ENCODE data around the gene CD1C. TPM values are rescaled to one million over a fixed set of nuclear protein-coding genes. Genes with fewer than 3 reads are reported as not detected.

Gene CD1C
- total and polyA plus RNA-seq, 2 donors, result 0.70 to 2.9 TPM

DNA sequence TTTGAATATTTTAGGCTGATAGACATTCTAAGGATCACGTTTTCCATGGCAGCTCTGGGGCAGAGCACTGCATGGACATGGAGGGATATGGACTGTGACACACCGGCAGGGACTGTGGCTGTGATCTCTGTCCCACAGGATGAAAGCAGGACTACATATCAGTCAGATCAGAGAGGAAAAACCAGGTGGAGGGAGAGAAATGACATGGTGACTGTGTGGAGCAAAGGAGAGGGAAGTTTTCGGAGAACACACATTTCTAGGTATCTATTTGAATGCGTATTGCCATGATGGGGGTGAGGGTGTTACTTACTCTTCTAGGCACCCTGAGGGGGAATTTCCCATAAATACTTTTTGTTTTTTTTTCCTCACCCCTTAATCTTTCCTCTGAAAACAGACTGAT, 3.2 kb upstream of the CD1C start:
- WGBS, result 83% methylated on average over 4 of the region's 4 CpGs
- Histone ChIP-seq H3K4me1 (ENCODE audit: insufficient read depth) (no peaks in the 10 kb centered on the region), H3K36me3 (ENCODE audit: insufficient read depth) (no peaks in the 10 kb centered on the region), H3K4me3 (ENCODE audit: low read depth, low read length) (no peak overlapping the region), H3K27ac (ENCODE audit: low read depth) (no peak overlapping the region)
- no peak for DNase-seq (ENCODE audit: extremely low spot score)

GRCh38 chr1:158286941-158287346, 2.8 kb upstream of the CD1C start:
- H3K27ac ChIP-seq (ENCODE audit: low read depth), result no peak overlapping the region
- H3K4me1 ChIP-seq (ENCODE audit: insufficient read depth), result no peaks in the 10 kb centered on the region
- no peaks in the 10 kb centered on the region for H3K36me3 ChIP-seq (ENCODE audit: insufficient read depth)
- 89% methylated on average over 1 of the region's 1 CpG for WGBS
- no peak for DNase-seq (ENCODE audit: extremely low spot score)
- H3K4me3 ChIP-seq (ENCODE audit: low read depth, low read length), result no peak overlapping the region

DNA sequence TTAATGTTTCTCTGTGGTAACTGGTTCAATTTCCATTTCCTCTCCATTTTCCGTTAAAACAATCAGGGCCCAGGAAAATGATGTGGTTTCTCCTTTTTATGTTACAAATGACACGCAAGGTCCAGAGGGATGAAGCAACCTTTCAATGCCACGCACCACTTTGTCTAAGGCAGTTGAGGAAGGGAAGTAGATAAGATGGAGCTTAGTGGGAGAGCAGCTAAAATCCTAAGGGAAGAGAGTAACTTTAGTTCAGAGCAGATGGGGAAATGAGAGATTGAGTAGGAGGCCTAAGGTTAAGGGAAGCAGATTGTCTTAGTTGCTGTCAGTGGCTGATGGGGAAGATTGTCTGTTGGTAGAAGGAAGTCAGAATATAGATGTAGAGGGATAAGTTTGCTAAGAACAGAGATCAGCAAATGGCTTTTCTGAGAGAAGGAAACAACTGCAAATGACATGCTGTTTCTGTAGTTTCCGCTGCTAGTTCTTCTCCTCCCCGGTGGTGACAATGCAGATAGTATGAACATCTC, 660 bp downstream of the CD1C start:
- H3K36me3 ChIP-seq (ENCODE audit: insufficient read depth), result no peaks in the 10 kb centered on the region
- no peak for DNase-seq (ENCODE audit: extremely low spot score)
- no peak overlapping the region for H3K27ac ChIP-seq (ENCODE audit: low read depth)
- WGBS, result 82% methylated on average over 5 of the region's 5 CpGs
- H3K4me3 ChIP-seq (ENCODE audit: low read depth, low read length), result no peak overlapping the region
- no peaks in the 10 kb centered on the region for H3K4me1 ChIP-seq (ENCODE audit: insufficient read depth)

DNA sequence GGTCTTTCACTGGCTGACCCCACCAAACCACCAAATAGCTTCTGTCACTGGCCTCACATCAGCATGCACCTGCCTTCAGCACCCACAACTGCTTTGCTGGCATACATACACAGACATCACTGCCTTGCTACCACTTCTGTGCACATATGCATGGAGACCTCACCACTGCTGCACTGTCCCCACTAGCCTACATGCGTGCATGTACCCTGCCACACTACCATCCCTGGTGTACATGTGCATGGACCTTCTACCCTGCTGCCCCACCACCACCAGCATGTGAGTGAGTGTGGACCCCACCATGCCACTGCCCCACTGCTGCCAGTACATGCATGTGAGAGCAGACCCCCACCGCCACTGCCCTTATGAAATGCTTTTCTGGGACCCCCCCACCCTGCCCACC, 6.1 kb downstream of the CD1C start:
- no peak for DNase-seq (ENCODE audit: extremely low spot score)
- Histone ChIP-seq H3K36me3 (ENCODE audit: insufficient read depth) (no peaks in the 10 kb centered on the region), H3K4me1 (ENCODE audit: insufficient read depth) (no peaks in the 10 kb centered on the region), H3K27ac (ENCODE audit: low read depth) (no peak overlapping the region), H3K4me3 (ENCODE audit: low read depth, low read length) (no peak overlapping the region)
- 90% methylated on average over 2 of the region's 2 CpGs for WGBS

- no peak overlapping the region for H3K4me3 ChIP-seq (ENCODE audit: low read depth, low read length)
- no peak for DNase-seq (ENCODE audit: extremely low spot score)
- 78% methylated on average over 1 of the region's 1 CpG for WGBS
- no peaks in the 10 kb centered on the region for H3K36me3 ChIP-seq (ENCODE audit: insufficient read depth)
- H3K4me1 ChIP-seq (ENCODE audit: insufficient read depth), result no peaks in the 10 kb centered on the region
- no peak overlapping the region for H3K27ac ChIP-seq (ENCODE audit: low read depth)
Observed at GRCh38 chr1:158310623-158311022, 20.9 kb downstream of the CD1C start.

DNA sequence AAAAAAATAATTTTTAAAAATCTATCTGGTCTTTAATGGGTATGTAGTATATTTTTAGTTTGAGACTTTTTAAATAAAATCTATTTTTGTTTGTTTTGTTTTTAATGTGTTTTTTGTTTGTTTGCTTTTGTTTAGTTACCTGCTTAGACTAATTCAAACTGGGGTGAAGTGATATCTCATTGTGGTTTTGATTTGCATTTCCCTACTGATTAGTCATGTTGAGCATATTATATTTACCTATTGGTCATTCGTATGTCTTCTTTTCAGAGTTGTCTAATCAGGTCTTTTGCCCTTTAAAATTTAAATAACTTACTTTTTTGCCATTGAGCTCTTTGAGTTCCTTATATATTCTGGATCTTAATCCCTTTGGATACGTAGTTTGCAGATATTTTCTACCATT, 21.3 kb downstream of the CD1C start:
- DNase-seq (ENCODE audit: extremely low spot score), result no peak
- H3K27ac ChIP-seq (ENCODE audit: low read depth), result no peak overlapping the region
- WGBS, result 68% methylated on average over 2 of the region's 2 CpGs
- H3K4me3 ChIP-seq (ENCODE audit: low read depth, low read length), result no peak overlapping the region
- H3K4me1 ChIP-seq (ENCODE audit: insufficient read depth), result no peaks in the 10 kb centered on the region
- no peaks in the 10 kb centered on the region for H3K36me3 ChIP-seq (ENCODE audit: insufficient read depth)

DNA sequence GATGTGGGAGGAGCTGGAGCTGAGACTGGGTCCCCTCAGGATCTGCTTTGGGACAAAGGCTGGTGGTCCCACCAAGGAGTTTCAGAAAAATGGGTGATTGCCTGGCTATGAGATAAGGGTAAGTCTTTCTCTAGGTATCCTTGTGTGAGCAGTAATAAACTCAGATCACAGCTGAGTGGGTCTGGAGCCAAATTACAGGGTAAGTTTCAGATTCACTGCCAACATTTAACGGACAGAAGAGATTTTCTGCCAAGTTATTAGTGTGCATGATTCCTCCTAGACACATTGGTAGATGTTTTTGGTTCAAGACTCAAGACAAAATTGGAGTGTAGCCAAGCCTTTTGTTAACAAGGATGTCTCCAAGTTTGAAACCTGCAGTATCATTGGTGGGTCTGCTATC, 34.1 kb downstream of the CD1C start:
- WGBS, result 56% methylated on average over 1 of the region's 1 CpG
- no peak for DNase-seq (ENCODE audit: extremely low spot score)
- Histone ChIP-seq H3K27ac (ENCODE audit: low read depth) (no peak overlapping the region), H3K36me3 (ENCODE audit: insufficient read depth) (no peaks in the 10 kb centered on the region), H3K4me3 (ENCODE audit: low read depth, low read length) (no peak overlapping the region), H3K4me1 (ENCODE audit: insufficient read depth) (no peaks in the 10 kb centered on the region)

DNA sequence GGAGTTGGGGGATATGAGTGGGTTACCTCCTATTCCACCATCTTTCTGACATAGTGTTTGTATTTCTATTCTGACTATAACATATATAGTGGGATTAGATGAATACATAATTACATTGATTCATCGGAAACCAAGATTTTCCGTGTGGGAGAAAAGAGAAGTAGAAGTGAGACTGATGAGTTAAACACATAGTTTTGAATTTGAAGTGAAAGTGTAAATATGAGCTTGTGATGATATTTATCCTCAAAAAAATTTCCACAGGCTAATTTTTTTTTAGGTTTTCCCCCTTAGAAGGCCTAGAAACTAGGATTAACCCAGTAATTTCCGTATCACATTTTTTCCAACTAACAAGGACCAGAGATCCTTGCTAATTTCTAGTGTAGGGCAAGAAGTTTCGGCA, 34.7 kb downstream of the CD1C start:
- no peak overlapping the region for H3K4me3 ChIP-seq (ENCODE audit: low read depth, low read length)
- no peaks in the 10 kb centered on the region for H3K4me1 ChIP-seq (ENCODE audit: insufficient read depth)
- H3K27ac ChIP-seq (ENCODE audit: low read depth), result no peak overlapping the region
- WGBS, result 86% methylated on average over 4 of the region's 4 CpGs
- DNase-seq (ENCODE audit: extremely low spot score), result no peak
- no peaks in the 10 kb centered on the region for H3K36me3 ChIP-seq (ENCODE audit: insufficient read depth)

DNA sequence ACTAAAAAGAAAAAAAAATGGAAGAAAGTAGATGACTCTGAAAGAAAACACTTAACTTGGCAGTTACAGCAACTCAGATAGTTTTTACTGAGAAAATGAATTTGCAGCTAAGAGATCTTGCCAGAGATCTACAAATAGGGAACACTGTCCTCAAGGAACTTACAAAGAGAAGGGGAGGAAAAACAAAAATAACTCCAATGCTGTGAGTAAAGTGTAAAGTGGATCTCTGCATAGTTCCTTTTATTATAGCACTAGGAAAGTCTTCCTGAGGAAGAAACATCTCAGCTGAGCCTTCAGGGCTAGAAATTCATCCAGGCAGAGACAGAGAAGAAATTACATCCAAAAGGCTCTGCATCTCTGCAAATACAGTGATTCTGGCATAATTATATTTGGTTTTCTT, 37.8 kb downstream of the CD1C start:
- no peak overlapping the region for H3K27ac ChIP-seq (ENCODE audit: low read depth)
- DNase-seq (ENCODE audit: extremely low spot score), result no peak
- H3K4me3 ChIP-seq (ENCODE audit: low read depth, low read length), result no peak overlapping the region
- no peaks in the 10 kb centered on the region for H3K36me3 ChIP-seq (ENCODE audit: insufficient read depth)
- no peaks in the 10 kb centered on the region for H3K4me1 ChIP-seq (ENCODE audit: insufficient read depth)

- no peaks in the 10 kb centered on the region for H3K4me1 ChIP-seq (ENCODE audit: insufficient read depth)
- no peak overlapping the region for H3K4me3 ChIP-seq (ENCODE audit: low read depth, low read length)
- H3K36me3 ChIP-seq (ENCODE audit: insufficient read depth), result no peaks in the 10 kb centered on the region
- H3K27ac ChIP-seq (ENCODE audit: low read depth), result no peak overlapping the region
- no peak for DNase-seq (ENCODE audit: extremely low spot score)
- WGBS, result 84% methylated on average over 3 of the region's 3 CpGs
Observed at GRCh38 chr1:158328426-158328825, 38.7 kb downstream of the CD1C start.

DNA sequence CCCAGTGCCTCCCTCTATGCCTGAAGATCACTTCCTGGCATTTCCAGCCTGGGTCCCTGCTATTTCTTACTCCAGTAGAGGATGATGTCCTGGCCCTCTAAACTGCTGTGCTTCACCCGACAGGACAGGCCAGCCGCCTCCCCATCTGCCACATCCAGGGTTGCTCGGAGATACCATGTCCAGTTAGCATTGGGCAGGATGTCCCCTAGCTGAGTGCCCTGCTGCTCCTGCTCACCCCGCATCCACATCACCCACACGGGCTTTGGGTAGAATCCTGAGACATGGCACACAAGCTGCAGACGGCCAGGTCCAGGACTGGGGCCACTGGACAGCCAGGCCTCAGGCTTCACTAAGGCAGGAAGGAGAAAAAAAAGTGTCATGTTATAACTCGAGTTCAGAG, 39.6 kb downstream of the CD1C start:
- Histone ChIP-seq H3K36me3 (ENCODE audit: insufficient read depth) (no peaks in the 10 kb centered on the region), H3K4me3 (ENCODE audit: low read depth, low read length) (no peak overlapping the region), H3K27ac (ENCODE audit: low read depth) (no peak overlapping the region), H3K4me1 (ENCODE audit: insufficient read depth) (no peaks in the 10 kb centered on the region)
- WGBS, result 90% methylated on average over 7 of the region's 7 CpGs
- no peak for DNase-seq (ENCODE audit: extremely low spot score)

DNA sequence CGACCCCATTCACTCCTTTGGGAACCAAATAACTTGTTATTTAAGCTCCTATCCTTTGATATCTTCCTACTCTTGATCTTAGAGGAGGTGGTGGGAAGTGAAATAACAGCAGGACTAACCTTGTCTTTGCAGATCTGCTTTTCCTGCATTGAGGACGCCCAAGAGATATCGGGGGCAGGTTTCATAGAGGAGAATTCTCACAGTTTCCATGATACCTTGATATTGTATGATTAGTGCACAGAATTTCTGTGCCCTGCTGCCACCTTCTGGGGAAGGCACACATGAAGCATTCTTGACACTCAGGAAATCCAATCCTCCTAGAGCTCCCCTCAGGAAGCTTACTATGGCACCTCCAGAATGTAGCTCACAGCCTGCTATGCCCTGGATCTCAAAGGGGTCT, 40.0 kb downstream of the CD1C start:
- 83% methylated on average over 3 of the region's 3 CpGs for WGBS
- no peaks in the 10 kb centered on the region for H3K36me3 ChIP-seq (ENCODE audit: insufficient read depth)
- H3K4me1 ChIP-seq (ENCODE audit: insufficient read depth), result no peaks in the 10 kb centered on the region
- no peak for DNase-seq (ENCODE audit: extremely low spot score)
- no peak overlapping the region for H3K4me3 ChIP-seq (ENCODE audit: low read depth, low read length)
- no peak overlapping the region for H3K27ac ChIP-seq (ENCODE audit: low read depth)

DNA sequence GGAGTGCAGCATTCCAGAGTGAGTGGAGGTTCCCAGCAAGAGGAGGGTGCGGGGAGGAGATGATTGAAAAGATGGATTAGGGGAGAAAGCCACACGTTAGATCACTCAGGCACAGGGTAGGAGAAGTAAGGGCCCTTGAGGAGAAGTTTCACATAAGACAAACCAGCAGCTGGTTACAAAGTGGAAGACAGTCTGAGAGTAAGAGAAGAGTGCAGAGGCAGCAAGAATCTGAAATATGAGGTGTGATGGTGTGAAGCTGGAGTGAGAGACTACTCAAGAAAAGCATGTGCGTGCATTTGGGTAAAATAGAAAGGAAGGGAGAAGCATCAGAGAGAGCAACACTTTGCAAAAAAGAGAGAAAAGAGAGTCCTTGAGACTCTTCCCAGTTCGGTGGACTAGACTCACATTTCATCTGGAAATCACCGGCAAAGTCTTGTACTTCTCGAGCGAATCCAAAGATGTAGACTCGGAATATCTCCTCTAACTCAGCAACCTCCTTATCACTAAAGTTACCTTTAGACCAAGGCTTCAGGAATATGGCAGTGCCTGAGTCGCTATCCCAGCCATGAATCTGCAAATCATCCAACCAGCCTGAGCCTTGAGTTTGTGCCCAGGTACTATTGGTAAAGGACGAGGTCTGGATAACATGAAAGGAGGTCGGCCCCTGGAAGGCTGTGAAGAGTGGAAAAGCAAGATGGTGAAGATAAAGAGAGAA, 40.8 kb downstream of the CD1C start:
- Histone ChIP-seq H3K27ac (ENCODE audit: low read depth) (no peak overlapping the region), H3K36me3 (ENCODE audit: insufficient read depth) (no peaks in the 10 kb centered on the region), H3K4me1 (ENCODE audit: insufficient read depth) (no peaks in the 10 kb centered on the region), H3K4me3 (ENCODE audit: low read depth, low read length) (no peak overlapping the region)
- DNase-seq (ENCODE audit: extremely low spot score), result no peak
- 82% methylated on average over 11 of the region's 11 CpGs for WGBS

DNA sequence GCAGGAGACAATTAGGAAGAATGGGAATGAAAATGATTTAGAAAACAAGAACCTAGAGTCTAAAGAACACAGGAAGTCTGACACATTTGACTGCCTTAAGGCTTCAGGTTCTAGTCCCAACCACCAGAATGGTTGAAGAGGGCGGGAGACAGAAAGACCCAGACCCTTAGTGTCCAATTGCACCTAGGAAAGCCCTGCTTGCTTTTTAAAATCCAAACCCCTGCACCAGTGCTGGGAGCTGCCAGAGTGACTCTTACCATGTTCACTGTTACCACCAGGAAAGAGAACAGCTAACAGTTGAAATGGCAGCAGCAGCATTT, 41.3 kb downstream of the CD1C start:
- DNase-seq (ENCODE audit: extremely low spot score), result no peak
- H3K4me3 ChIP-seq (ENCODE audit: low read depth, low read length), result no peak overlapping the region
- no peak overlapping the region for H3K27ac ChIP-seq (ENCODE audit: low read depth)
- 89% methylated on average over 1 of the region's 1 CpG for WGBS
- H3K36me3 ChIP-seq (ENCODE audit: insufficient read depth), result no peaks in the 10 kb centered on the region
- no peaks in the 10 kb centered on the region for H3K4me1 ChIP-seq (ENCODE audit: insufficient read depth)

Measured in urinary bladder (tissue), 4 donors.